Kasumi-1 (cell line): ENCODE results near the gene NAV1.

Experiments
- DNase-seq, 2 experiments: peaks; one replicate each; lab custom pipeline; 2025; lab: John Stamatoyannopoulos, UW

Gene NAV1

DNA sequence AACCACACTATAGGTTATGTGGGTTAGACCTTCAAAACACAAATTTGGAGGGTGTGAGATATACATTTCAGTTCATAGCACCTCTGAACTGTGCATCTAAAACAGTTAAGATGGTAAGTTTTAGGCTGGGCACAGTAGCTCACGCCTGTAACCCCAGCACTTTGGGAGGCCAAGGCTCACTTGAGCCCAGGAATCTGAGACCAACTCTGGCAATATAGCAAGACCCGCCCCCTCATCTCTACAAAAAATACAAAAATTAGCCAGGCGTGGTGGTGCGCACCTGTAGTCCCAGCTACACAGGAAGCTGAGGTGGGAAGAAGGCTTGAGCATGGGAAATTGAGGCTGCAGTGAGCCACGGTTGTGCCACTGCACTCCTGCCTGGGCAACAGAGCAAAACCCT lies 47.9 kb downstream of the NAV1 start:
- DNase-seq: no peak

DNA sequence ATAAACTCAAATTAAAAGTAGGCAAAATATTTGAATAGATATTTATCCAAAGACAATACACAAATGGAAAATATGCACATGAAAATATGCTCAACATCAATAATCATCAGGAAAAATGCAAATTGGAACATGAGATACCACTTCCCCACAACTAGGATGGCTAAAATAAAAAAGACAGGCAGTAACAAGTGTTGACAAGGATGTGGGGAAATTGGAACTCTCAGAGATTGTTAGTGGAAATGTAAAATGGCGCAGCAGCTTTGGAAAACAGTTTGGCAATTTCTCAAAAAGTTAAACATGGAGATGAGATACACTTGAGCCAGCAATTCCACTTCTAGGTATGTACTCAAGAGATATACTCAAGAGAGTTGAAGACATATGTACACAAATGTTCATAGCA lies 48.8 kb downstream of the NAV1 start:
- DNase-seq: no peak
